Measurements from ENCODE around the gene PRM2. TPM values are rescaled to one million over a fixed set of nuclear protein-coding genes. Genes with fewer than 3 reads are reported as not detected.

The PRM2 gene
- polyA plus RNA-seq, 1 of the 3 experiments (the other 2 are of a cell fraction): not detected

- Histone ChIP-seq H3K4me3 (ENCODE audit: low read depth in 2 of 2, low read length in 1 of 2) (no peak overlapping the region), H3K9me3 (no peaks in the 10 kb centered on the region), H3K27ac (ENCODE audit: low read depth in 2 of 2, low read length in 1 of 2) (no peak overlapping the region), H3K4me1 (ENCODE audit: control insufficient read depth in 1 of 2, insufficient read depth in 2 of 2, low read depth in 1 of 2, low read length in 1 of 2) (peaks cover 0 to 9% of the 10 kb centered on the region in 2 experiments; a peak in 1 of 4 replicates), H3K79me2 (ENCODE audit: insufficient read depth) (no peaks in the 10 kb centered on the region), H4K20me1 (ENCODE audit: insufficient read depth) (no peaks in the 10 kb centered on the region), H3F3A (replicated peaks; ENCODE audit: insufficient read depth) (no peaks in the 10 kb centered on the region), H3K36me3 (replicated peaks in 1 of 2; ENCODE audit: control insufficient read depth in 1 of 2, insufficient read depth in 2 of 2, low read length in 1 of 2) (no peaks in the 10 kb centered on the region), H2AFZ (ENCODE audit: low read depth) (no peak overlapping the region), H3K4me2 (no peak overlapping the region), H3K27me3 (ENCODE audit: insufficient read depth) (no peaks in the 10 kb centered on the region; the same call in 1 of the 2 replicates), H3K9ac (no peak overlapping the region), H3K9me2 (no peaks in the 10 kb centered on the region)
- DNase-seq: no peak
- ChIA-PET POLR2A (no interaction called here), CTCF (interaction anchor here (0.8 to 14.4 kb wide), 3 partner anchors 93 to 295 kb away, joined by 3 to 318 read pairs (median 6); no protein-coding TSS in a partner anchor)
- 79% methylated on average over 8 of the region's 8 CpGs for WGBS (ENCODE audit: low lambda C conversion rate)
- TF ChIP-seq MXI1 (IDR thresholded peaks at IDR 0.05; ENCODE audit: low read depth, low read length): no peak
- TF ChIP-seq TCF12 (IDR thresholded peaks at IDR 0.05): no peak
- TF ChIP-seq RXRA (IDR thresholded peaks at IDR 0.05; ENCODE audit: borderline replicate concordance, low read depth): no peak
- TF ChIP-seq GABPA (IDR thresholded peaks at IDR 0.05; ENCODE audit: low read depth): no peak
- TF ChIP-seq REST (IDR thresholded peaks at IDR 0.05; ENCODE audit: low read depth, low read length): no peak
Observed at GRCh38 chr16:11262915-11263314, 13.4 kb downstream of the PRM2 start.

GRCh38 chr16:11260596-11260966 is 15.7 kb downstream of the PRM2 start:
- no peak overlapping the region for H3K9ac ChIP-seq
- no peak overlapping the region for H3K4me2 ChIP-seq
- no peak for TF ChIP-seq MXI1 (IDR thresholded peaks at IDR 0.05; ENCODE audit: low read depth, low read length)
- no peak for TF ChIP-seq NFIC (IDR thresholded peaks at IDR 0.05; ENCODE audit: borderline replicate concordance)
- no peak for TF ChIP-seq MAX (IDR thresholded peaks at IDR 0.05; ENCODE audit: low read depth)
- no peak for TF ChIP-seq FOSL2 (IDR thresholded peaks at IDR 0.05; ENCODE audit: borderline replicate concordance, low read depth)
- TF ChIP-seq REST (IDR thresholded peaks at IDR 0.05; ENCODE audit: low read depth, low read length): no peak
- TF ChIP-seq EP300 (IDR thresholded peaks at IDR 0.05; ENCODE audit: borderline replicate concordance in 1 of 2, low read depth in 1 of 2, low read length in 1 of 2): no peak
- no peak for TF ChIP-seq MEF2A (IDR thresholded peaks at IDR 0.05; ENCODE audit: borderline replicate concordance, low read depth)
- no peak for TF ChIP-seq RCOR1 (IDR thresholded peaks at IDR 0.05; ENCODE audit: low read length)
- TF ChIP-seq SMC3 (IDR thresholded peaks at IDR 0.05; ENCODE audit: low read depth, low read length): no peak
- no peak for TF ChIP-seq CTCF (IDR thresholded peaks at IDR 0.05)
- TF ChIP-seq TCF12 (IDR thresholded peaks at IDR 0.05): no peak
- TF ChIP-seq RAD21 (IDR thresholded peaks at IDR 0.05; ENCODE audit: low read length): no peak
- TF ChIP-seq FOXJ3 (CRISPR knock-in tag; IDR thresholded peaks at IDR 0.05): no peak
- no peak for TF ChIP-seq TAF1 (IDR thresholded peaks at IDR 0.05; ENCODE audit: borderline replicate concordance, low read depth, low read length)
- TF ChIP-seq RXRA (IDR thresholded peaks at IDR 0.05; ENCODE audit: borderline replicate concordance, low read depth): no peak
- H4K20me1 ChIP-seq (ENCODE audit: insufficient read depth): no peaks in the 10 kb centered on the region
- ChIA-PET POLR2A (interaction anchor here (0.6 kb wide), 1 partner anchor 310 kb away, joined by 3 read pairs; no protein-coding TSS in a partner anchor), CTCF (interaction anchor here (1.0 to 14.4 kb wide), 4 partner anchors 37 to 306 kb away, joined by 3 to 318 read pairs (median 3); no protein-coding TSS in a partner anchor)
- peaks cover 4% of the 10 kb centered on the region for H3F3A ChIP-seq (replicated peaks; ENCODE audit: insufficient read depth)
- H3K4me1 ChIP-seq (ENCODE audit: control insufficient read depth in 1 of 2, insufficient read depth in 2 of 2, low read depth in 1 of 2, low read length in 1 of 2): peaks cover 0 to 17% of the 10 kb centered on the region in 2 experiments; a peak in 1 of 4 replicates
- 65% methylated on average over 2 of the region's 3 CpGs for WGBS (ENCODE audit: low lambda C conversion rate)
- H3K27me3 ChIP-seq (ENCODE audit: insufficient read depth): no peaks in the 10 kb centered on the region
- no peak overlapping the region for H2AFZ ChIP-seq (ENCODE audit: low read depth)
- H3K27ac ChIP-seq (ENCODE audit: low read depth in 2 of 2, low read length in 1 of 2): no peak overlapping the region
- no peak overlapping the region for H3K4me3 ChIP-seq (ENCODE audit: low read depth in 2 of 2, low read length in 1 of 2)
- H3K36me3 ChIP-seq (replicated peaks in 1 of 2; ENCODE audit: control insufficient read depth in 1 of 2, insufficient read depth in 2 of 2, low read length in 1 of 2): no peaks in the 10 kb centered on the region
- H3K79me2 ChIP-seq (ENCODE audit: insufficient read depth): peaks cover under 1% of the 10 kb centered on the region; the same call in 1 of the 2 replicates
- no peaks in the 10 kb centered on the region for H3K9me3 ChIP-seq
- DNase-seq: no peak
- H3K9me2 ChIP-seq: no peaks in the 10 kb centered on the region

All from SK-N-SH (cell line).